Kidney epithelial cell (primary cell): ENCODE results near the gene CBR3. TPM values are rescaled to one million over a fixed set of nuclear protein-coding genes. Genes with fewer than 3 reads are reported as not detected.

Experiments
- DNase-seq: peaks from one replicate; pipeline ENCODE4 v3.0.0-alpha.2; 2010; ENCODE audit warnings: low read depth
- H3K27me3 ChIP-seq: 2 replicates; pipeline ENCODE4 v1.6.0; 2011; ENCODE audit warnings: low read length; ENCODE audit not compliant: control insufficient read depth, insufficient read depth
- H3K36me3 ChIP-seq: 2 replicates; pipeline ENCODE4 v1.5.1; 2011; ENCODE audit warnings: low read length; ENCODE audit not compliant: control insufficient read depth, insufficient read depth
- H3K4me3 ChIP-seq: 2 replicates; pipeline ENCODE4 v1.5.1; 2011; ENCODE audit warnings: low read depth, mild to moderate bottlenecking, control low read depth, low read length
- CTCF ChIP-seq: IDR thresholded peaks from 2 replicates; pipeline ENCODE4 v1.5.1; 2011; ENCODE audit warnings: mild to moderate bottlenecking, moderate library complexity, low read length, control low read depth, inconsistent platforms; ENCODE audit not compliant: insufficient read depth, poor library complexity, severe bottlenecking
- total RNA-seq: library from RNA; depleted of rRNA; stranded (reverse); fragments of >200 nt; gene quantifications from 2 replicates; pipeline ENCODE4 v1.2.3, GENCODE V29; 2015

Gene CBR3
- total RNA-seq, 1 donor from 2014 or later, result 0.21 TPM

DNA sequence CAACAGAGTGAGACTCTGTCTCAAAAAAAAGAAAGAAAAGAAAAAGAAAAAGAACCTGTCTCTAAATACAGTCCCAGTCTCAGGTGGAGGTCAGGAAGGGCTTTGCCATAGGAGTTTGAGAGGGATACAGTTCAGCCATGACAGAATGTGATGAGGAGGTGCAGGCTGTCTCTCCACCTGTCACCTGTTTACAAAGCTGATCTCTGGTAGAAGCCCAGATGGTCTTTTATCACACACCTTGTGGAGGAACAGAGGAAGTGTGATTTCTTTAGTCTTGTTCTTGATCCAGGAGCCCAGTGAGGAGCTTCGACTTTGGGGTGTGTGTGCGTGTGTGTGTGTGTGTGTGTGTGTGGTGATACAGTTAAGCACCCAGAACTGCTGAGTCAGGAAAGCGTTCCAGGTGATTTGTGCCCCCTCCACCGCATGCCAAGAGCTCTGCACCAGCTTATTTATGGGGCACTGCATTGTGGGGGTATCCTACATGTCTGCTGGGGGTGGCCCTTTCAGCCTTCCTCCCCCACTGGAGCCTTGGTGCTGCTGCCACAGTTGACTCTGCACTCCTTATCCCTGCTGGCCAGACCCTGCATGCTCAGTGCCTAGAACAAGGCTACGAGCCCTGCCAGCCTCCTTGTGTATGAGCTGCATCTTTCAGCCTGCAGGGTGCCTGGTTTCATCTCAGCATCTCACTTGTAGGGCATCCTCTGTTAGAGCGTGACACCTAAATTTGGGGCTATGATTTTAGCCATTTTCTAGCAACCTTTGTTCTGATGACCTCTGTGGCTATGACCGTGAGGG lies 41.1 kb downstream of the CBR3 start:
- H3K4me3 ChIP-seq, result no peak overlapping the region
- TF ChIP-seq CTCF, result no peak
- no peaks in the 10 kb centered on the region for H3K27me3 ChIP-seq
- DNase-seq, result no peak
- H3K36me3 ChIP-seq, result no peaks in the 10 kb centered on the region

- TF ChIP-seq CTCF, result no peak
- Histone ChIP-seq H3K27me3 (no peaks in the 10 kb centered on the region), H3K36me3 (no peaks in the 10 kb centered on the region), H3K4me3 (no peak overlapping the region)
- DNase-seq, result no peak
Observed at GRCh38 chr21:36178349-36178748, 43.5 kb downstream of the CBR3 start.

GRCh38 chr21:36179145-36179544 lies 44.3 kb downstream of the CBR3 start:
- H3K36me3 ChIP-seq, result no peaks in the 10 kb centered on the region
- no peak for TF ChIP-seq CTCF
- H3K4me3 ChIP-seq, result no peak overlapping the region
- no peaks in the 10 kb centered on the region for H3K27me3 ChIP-seq
- no peak for DNase-seq

GRCh38 chr21:36180963-36181362 lies 46.1 kb downstream of the CBR3 start:
- DNase-seq, result no peak
- Histone ChIP-seq H3K27me3 (no peaks in the 10 kb centered on the region), H3K36me3 (no peaks in the 10 kb centered on the region), H3K4me3 (no peak overlapping the region)
- TF ChIP-seq CTCF, result no peak

- H3K4me3 ChIP-seq, result no peak overlapping the region
- H3K27me3 ChIP-seq, result no peaks in the 10 kb centered on the region
- no peak for TF ChIP-seq CTCF
- peaks cover under 1% of the 10 kb centered on the region for H3K36me3 ChIP-seq
- DNase-seq, result no peak
Observed at GRCh38 chr21:36183144-36183795, 48.4 kb downstream of the CBR3 start.
